ENCODE results near the gene HPX.

HPX gene

GRCh38 chr11:6389905-6390717, 50.7 kb downstream of the HPX start, which contains the start of gene SMPD1:
SMPD1 (plus strand) TSS chr11:6390474; CDS start chr11:6390599, 125 bp downstream.
- no peak for FAIRE-seq

- FAIRE-seq, result no peak
These were observed 52.0 kb downstream of the HPX start for GRCh38 chr11:6388748-6389147.

- FAIRE-seq, result no peak
These were observed 52.8 kb downstream of the HPX start for GRCh38 chr11:6387811-6388599.

GRCh38 chr11:6385046-6385777, 55.6 kb downstream of the HPX start:
- FAIRE-seq, result no peak
